Epithelial cell of esophagus (primary cell): ENCODE data around the gene ARHGEF37.
A peak's percentile ranks its signal among the peaks of the same experiment; 100 is the strongest.

Source experiments
- DNase-seq: peaks from one replicate; pipeline ENCODE4 v3.0.0; 2010; ENCODE audit warnings: low read depth
- H3K4me3 ChIP-seq: 2 replicates; pipeline ENCODE4 v1.5.1; 2011; ENCODE audit warnings: mild to moderate bottlenecking, low read length, control low read depth
- CTCF ChIP-seq: IDR thresholded peaks from 2 replicates; pipeline ENCODE4 v1.5.1; 2011; ENCODE audit warnings: low read depth, mild to moderate bottlenecking, low read length, control low read depth, inconsistent platforms; ENCODE audit not compliant: insufficient read depth; ENCODE audit errors: missing control alignments

The ARHGEF37 gene

GRCh38 chr5:149632311-149633251 lies 51.3 kb downstream of the ARHGEF37 start:
- TF ChIP-seq CTCF: no peak
- H3K4me3 ChIP-seq: no peak overlapping the region
- DNase-seq: peak; percentile 96

- peak; percentile 92 for DNase-seq
- no peak for TF ChIP-seq CTCF
- H3K4me3 ChIP-seq: no peak overlapping the region
These were observed 52.4 kb downstream of the ARHGEF37 start for GRCh38 chr5:149633476-149634350.

- peak; percentile 97 for DNase-seq
- TF ChIP-seq CTCF: no peak
- H3K4me3 ChIP-seq: no peak overlapping the region
These were observed 54.1 kb downstream of the ARHGEF37 start for GRCh38 chr5:149635394-149635793.

DNA sequence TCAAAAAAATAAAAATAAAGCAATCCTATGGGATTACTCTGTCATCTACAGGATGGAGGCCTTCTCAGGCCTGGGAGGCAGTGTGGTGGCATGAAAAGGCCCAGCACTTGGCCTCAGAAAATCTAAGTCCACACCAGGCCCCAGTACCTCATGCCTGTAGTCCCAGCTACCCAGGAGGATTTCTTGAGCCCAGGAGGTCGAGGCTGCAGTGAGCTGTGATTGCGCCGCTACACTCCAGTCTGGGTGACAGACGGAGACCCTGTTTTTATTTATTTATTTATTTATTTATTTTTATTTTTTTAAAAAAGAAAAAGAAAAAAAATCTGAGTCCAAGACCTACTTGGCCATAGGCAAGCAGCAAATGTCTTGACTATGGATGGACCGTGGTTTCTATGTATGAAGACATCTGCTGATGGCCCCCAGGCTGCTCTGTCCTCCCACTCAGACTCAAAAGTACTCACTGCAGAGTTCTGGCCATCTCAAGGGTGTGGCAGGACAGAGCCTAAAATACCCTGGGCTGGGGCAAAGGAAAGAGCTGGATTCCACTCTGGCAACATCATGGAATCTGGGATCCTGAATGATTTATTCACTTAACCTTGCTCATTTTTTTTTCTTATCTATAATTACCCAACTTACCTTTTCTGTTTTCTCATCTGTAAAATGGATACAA lies 55.0 kb downstream of the ARHGEF37 start:
- no peak overlapping the region for H3K4me3 ChIP-seq
- DNase-seq: no peak
- no peak for TF ChIP-seq CTCF

- no peak overlapping the region for H3K4me3 ChIP-seq
- peak; percentile 71 for DNase-seq
- TF ChIP-seq CTCF: peak; percentile 81
These were observed 55.6 kb downstream of the ARHGEF37 start for GRCh38 chr5:149636861-149637246.

DNA sequence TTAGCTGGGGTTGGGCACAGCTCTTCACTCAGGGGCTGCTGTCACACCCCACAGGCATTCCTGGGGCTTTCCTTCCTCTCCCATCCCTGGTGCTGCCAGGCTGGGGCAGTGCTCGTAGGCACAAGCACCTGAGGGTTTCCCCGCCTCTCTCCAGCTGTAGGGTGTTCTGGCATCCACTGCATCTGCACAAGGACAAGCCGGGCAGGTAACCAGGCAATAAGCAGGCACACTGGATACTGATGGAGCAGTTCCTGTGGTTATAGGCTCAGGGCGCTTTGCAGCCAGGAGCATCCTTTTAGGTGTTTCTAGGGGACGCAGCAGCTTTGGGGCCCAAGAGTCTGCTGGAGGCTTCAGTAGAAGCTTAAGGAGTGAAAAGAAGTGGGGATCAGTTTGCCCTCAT lies 56.8 kb downstream of the ARHGEF37 start:
- TF ChIP-seq CTCF: no peak
- no peak for DNase-seq
- H3K4me3 ChIP-seq: no peak overlapping the region
